ENCODE results near the gene TMEM115.

TMEM115 gene

GRCh38 chr3:50358911-50359759 is at the start of gene TMEM115:
TMEM115 (minus strand) TSS chr3:50359521; CDS start chr3:50359063, 458 bp downstream.
- peak; percentile 89 for DNase-seq

DNA sequence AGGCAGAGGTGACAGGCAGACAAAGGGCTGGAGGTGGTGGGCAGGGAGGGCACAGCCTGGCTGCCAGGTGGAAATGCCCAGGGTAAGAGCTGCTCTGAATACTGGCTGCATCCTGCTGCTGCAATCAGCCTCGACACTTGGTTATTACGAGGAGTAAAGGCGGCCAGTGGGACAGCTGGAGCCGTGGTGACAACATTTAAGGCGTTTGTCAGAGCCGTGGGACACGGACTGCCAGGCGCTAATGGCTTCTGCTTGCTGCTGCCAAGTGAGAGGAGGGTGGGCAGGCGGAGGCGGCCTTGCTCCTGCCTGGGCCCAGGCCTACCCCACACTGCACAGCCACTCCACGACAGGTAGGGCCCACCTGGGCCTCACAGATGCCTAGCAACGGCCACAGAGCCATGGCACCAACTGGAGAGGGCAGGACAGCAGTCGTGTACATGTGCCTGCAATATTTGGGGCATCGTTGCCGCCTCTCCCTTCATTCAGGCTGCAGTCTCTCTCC is 49.2 kb upstream of the TMEM115 start:
- no peak for DNase-seq

DNA sequence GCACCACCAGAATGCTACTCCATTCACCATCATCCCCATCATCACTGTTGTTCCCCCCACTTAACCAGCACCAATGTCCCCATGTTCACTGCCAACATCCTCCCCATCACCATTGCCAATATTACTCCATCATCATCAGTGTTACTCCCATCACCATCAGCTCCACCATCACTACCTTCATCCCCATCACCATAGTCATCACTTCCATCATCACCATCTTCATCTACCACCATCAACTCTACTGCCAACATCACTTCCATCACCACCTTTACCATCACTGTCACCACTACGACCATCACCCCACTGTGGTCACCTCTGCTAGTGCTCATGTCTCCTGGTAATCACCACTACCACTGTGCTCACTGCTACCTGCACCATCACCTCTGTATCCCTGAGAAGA is 47.2 kb upstream of the TMEM115 start:
- no peak for DNase-seq

- DNase-seq = no peak
Observed at GRCh38 chr3:50405249-50405648, 45.9 kb upstream of the TMEM115 start.

DNA sequence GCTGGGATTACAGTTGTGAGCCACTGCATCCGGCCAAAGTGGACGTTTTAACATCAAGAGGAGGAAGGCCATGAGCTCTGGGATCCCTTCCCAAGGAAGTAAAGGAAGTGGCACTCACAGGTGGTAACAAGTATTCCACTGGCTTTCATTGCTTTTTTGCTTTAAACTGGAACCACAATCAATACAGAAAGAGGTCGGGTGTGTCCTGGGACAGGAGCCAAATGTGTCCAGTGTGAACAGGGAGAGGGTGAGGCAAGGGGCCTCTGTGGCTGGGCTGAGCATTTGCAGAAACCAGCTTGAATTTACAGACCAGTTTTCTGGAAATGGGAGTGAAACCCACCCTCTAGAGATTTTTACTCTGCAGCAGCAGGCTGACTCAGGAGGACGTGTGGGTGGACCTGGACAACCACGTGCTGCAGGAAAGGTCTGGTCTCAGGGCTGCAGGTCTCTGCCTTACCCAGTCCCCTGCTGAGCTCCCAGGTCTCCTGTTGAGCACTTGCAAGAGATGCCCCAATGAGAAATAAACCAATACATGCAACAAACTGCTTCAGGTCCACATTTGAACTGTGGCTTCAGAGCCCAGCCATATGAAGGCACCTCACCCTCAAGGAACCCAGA is 42.8 kb upstream of the TMEM115 start:
- DNase-seq = no peak

DNA sequence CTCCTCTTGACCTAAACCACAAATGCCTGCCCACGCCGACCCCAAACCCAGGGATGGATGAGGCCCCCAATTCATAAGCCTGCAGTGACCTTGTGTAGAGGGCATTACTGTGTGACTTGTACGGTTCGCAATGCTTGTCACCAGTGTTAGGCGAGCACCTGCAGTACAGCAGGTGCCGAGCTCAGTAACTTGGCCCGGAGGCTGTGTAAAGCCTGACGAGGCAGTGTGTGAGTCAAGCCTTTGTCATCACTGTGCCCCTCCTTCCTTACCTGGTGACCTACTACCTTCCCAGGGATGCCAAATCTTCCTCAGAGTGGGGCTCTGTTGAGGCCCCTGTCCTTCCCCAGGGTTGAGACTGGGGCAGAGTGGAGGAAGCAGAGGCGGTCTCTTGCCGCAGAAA is 37.2 kb upstream of the TMEM115 start:
- DNase-seq = no peak

DNA sequence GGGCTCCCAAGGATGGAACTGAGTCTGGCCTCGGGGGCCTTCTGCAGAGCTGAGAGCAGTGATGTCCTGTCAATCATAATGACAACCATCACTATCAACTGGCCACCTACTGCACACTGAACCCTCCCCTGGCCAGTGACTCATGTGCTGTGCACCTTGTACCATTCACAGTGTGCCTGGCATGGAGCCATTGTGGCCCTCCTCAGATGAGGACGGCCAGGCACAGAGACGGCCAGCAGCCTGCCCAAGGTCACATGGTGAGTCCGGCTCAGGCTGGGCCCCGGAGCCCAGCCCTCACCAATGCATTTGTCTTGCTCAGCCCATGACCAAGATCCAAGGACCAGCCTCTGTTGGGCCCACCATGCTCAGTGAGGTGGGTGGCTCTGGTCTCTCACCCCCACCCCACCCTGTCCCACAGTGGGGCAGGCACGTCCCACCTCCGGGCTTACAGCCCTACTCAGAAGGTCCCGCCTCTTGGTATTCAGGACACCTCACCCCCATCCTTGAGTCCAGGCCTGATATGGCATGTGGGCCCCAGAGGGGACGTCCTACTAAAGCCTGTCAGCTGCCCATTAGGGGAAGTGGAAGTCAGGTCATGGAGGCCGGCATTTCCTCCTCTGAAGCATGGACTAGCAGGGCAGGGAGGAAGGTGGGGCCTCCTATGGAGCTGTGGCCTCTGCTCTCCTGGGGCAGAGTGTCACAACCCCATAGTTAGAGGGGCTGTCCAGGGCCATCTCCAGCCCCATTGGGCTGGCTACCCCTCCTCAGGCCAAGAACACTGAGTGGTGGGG is 35.9 kb upstream of the TMEM115 start:
- no peak for DNase-seq

DNA sequence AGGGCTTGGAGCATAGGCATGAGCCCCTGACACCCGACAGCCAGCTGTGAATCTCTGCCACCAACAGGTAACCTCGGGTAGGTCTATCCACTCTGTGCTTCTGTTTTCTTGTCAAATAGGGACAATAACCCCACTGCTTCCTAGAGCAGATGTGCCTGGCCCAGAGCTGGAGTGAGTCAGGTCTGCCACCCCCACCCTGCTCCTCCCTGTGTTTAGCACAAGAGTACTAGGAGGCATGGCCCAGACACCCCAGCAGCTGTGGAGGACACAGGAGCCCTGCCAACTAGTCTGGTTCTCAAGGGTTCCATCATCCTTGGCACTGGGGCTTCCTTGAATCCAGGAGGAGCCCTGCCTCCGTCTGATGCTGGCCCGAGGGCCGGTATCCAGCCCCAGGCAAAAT is 33.7 kb upstream of the TMEM115 start:
- DNase-seq = no peak

DNA sequence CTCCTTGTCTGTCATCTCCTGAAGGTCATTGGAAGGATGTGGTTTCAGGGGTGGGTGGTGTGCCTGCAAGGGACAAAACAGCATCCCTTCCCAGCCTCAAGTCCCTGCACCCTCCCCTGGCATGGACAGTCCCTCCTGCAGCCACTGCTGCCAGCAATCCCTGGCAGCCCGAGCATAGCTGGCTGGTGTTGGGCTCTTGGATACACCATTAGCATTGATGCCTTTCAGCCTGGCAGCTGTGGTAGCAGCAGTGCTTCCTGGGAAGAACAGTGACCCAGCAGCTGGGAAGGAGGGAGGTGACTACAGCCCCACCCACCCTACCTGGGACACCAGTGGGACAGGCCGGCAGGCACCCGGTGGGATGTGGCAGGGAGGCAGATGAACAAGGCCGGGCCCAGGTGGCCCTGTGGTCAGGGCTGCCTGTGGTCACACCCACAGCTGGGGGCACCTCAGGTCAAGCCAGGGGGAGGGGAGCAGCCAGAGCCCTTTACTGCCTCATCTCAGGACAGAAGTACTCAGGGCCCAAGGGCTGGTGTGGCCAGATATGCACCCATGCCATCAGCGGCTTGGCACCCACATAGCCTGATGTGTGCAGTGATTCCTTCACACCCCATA is 32.9 kb upstream of the TMEM115 start:
- DNase-seq = no peak

GRCh38 chr3:50390508-50391224 is 31.3 kb upstream of the TMEM115 start:
- DNase-seq = no peak

- no peak for DNase-seq
Observed at GRCh38 chr3:50389414-50389767, 30.1 kb upstream of the TMEM115 start.

DNA sequence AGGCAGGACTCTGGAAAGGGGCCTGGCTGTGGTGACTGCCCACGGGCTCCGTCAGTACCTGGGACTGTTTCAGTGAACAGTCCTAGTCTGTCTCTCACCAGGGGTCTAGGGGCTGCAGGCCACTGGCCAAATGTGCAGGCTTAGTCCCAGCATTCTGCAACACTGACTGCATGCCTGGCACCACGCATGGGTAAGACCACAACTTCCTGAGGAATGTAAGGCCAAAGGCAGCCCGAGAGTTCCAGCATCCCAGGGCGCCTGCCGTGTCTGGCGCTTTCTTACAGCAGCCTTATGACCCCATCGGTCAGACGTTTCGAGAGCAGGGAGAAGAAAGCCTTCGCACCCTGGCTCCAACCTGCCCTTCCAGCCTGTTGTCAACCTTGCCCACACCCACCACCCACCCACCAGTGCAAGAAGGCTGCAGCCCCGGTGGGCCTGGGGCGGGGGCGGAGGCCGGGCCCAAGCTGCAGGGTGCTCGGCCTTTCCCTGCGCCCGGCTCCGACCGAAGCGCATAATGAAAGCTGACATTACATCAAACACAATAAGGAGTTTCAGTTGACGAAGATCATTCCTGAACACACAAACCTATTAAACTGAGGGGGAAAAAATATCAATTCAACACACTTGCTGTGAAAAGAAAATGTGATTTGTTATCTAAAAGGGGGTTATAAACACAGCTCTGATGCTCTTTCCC is 29.5 kb upstream of the TMEM115 start:
- DNase-seq = no peak

DNA sequence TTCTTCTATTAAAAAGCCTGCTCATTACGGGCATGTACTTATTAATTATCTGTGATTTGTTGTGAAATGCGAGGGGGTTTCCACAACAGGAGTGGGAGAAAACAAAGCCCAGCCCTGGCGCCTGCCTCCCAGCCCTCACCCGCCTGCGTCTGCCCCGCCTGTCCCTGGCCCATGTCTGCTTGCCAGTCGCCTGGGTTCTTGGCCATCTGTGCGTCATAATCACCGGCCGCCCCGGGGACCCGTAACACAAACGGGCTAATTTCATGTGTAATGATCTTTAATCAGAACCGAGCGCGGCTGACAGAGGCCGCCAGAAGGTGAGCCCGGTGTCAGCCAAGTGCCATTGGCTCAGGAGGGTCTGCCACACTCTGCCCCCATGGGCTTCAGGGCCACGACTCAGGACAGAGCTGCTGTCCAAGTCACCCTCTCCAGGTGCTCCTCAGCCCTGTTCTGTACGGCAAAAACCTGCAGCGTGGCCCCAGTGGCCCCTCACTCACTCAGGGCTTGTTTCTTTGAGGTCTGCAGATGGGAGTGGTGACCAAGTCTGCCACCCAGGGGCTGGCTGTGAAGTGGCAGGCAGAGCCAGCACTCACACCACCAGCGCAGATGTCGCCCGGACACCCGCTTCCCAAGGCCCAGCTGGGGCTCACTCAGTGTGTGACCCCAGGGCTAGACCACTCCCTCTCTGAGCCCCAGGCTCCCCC is 28.8 kb upstream of the TMEM115 start:
- no peak for DNase-seq

GRCh38 chr3:50385754-50386153 is 26.4 kb upstream of the TMEM115 start:
- no peak for DNase-seq

- no peak for DNase-seq
Observed at GRCh38 chr3:50383750-50384149, 24.4 kb upstream of the TMEM115 start.

DNA sequence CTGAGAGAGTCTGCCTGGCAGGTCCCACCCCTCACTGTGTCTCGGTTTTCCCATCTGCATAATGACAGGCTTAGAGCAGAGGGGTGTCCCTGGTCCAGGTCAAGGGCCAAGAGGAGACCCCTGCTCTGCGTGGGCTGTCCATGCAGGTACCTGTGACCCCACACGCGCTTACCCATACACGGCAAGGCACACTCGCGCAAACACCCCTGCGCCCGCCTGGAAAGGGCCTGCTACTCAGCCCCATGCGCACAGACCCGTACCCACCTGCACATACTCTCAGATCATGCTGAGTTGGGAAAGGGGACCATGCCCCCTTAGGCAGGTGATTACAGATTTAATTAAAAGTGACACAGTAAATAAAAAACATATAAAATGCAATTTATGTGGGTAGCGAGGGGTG is 23.4 kb upstream of the TMEM115 start:
- DNase-seq = no peak

- DNase-seq = peak; percentile 37
Observed at GRCh38 chr3:50381383-50381782, 22.1 kb upstream of the TMEM115 start.

DNA sequence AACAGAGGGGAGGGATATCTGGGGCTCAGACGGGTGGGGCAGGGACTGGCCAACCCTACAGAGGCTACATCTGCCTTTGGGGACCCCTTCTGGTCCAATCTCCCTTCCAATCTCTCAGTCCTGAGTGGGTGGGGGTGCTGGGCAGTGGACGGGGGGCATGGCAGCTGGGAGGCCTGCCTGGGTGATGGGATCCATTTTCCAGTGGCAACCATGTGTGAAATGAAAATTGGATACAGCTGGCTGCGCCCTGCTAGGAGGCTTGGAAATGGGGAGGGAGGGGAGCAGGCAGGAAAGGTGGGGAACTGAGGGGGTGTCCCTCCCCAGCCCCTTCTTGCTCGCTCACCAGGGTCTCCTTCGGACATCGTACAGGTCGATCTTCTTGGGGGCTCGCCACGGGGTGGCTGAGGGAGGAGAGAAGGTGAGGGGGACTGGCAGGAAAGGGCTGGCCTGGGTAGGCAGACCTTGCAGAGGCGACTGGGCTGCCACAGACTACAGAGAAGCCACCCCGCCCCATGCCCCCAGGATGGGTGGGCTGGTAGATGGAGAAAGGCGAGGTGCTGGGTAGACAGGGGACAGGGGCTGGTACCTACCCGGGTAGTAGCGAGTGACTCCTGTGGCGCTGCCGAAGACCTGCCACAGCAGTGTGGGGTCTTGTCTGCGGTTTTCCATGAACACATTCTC is 21.2 kb upstream of the TMEM115 start:
- DNase-seq = no peak

DNA sequence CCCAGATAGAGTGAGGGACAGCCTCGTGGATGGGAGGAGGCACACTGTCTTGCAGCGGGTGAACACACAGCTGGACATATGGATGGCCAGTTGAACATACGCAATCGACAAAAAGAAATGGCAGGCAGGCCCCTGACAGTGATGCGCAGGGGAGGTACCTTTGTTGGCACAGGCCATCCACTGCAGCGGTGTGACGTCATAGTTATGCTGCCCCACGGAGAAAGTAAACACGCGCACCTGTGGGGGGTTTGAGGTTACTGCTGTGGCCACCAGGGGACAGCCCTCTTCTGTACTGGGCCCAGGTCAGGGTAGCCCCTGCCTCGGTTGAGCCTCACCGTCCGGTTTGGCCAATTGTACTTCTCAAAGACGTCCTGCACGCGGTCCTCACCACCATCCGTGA is 19.4 kb upstream of the TMEM115 start:
- DNase-seq = no peak

GRCh38 chr3:50378024-50378423 is 18.7 kb upstream of the TMEM115 start:
- DNase-seq = no peak
